ENCODE data around the gene EDN3.
A peak's percentile ranks its signal among the peaks of the same experiment; 100 is the strongest.

The EDN3 gene

GRCh38 chr20:59324521-59325141 lies 24.2 kb downstream of the EDN3 start:
- TF ChIP-seq SIN3A (IDR thresholded peaks at IDR 0.05; ENCODE audit: borderline replicate concordance, insufficient read depth, low read length) (no peak), POLR2AphosphoS5 (IDR thresholded peaks at IDR 0.05; ENCODE audit: low read depth, low read length) (no peak), REST (IDR thresholded peaks at IDR 0.05; ENCODE audit: insufficient read depth in 1 of 2, low read depth in 2 of 2, low read length in 2 of 2) (peak in 1 of 2 experiments; percentile 47; a peak in 1 of 4 replicates), TAF1 (IDR thresholded peaks at IDR 0.05; ENCODE audit: borderline replicate concordance, insufficient read depth, low read length) (no peak), FOXP2 (optimal IDR thresholded peaks at IDR 0.05; ENCODE audit: borderline replicate concordance, extremely low read depth, extremely low read length, insufficient read depth) (peak; percentile 25)

- TF ChIP-seq TAF1 (IDR thresholded peaks at IDR 0.05; ENCODE audit: borderline replicate concordance, insufficient read depth, low read length) (no peak), REST (IDR thresholded peaks at IDR 0.05; ENCODE audit: insufficient read depth in 1 of 2, low read depth in 2 of 2, low read length in 2 of 2) (no peak), SIN3A (IDR thresholded peaks at IDR 0.05; ENCODE audit: borderline replicate concordance, insufficient read depth, low read length) (no peak), POLR2AphosphoS5 (IDR thresholded peaks at IDR 0.05; ENCODE audit: low read depth, low read length) (no peak), FOXP2 (optimal IDR thresholded peaks at IDR 0.05; ENCODE audit: borderline replicate concordance, extremely low read depth, extremely low read length, insufficient read depth) (no peak)
Measured at GRCh38 chr20:59325142-59325523, 24.7 kb downstream of the EDN3 start.

- TF ChIP-seq TAF1 (IDR thresholded peaks at IDR 0.05; ENCODE audit: borderline replicate concordance, insufficient read depth, low read length) (no peak), POLR2AphosphoS5 (IDR thresholded peaks at IDR 0.05; ENCODE audit: low read depth, low read length) (no peak), REST (IDR thresholded peaks at IDR 0.05; ENCODE audit: insufficient read depth in 1 of 2, low read depth in 2 of 2, low read length in 2 of 2) (no peak), SIN3A (IDR thresholded peaks at IDR 0.05; ENCODE audit: borderline replicate concordance, insufficient read depth, low read length) (no peak), FOXP2 (optimal IDR thresholded peaks at IDR 0.05; ENCODE audit: borderline replicate concordance, extremely low read depth, extremely low read length, insufficient read depth) (no peak)
Measured at GRCh38 chr20:59326188-59326587, 25.8 kb downstream of the EDN3 start.

- TF ChIP-seq FOXP2 (optimal IDR thresholded peaks at IDR 0.05; ENCODE audit: borderline replicate concordance, extremely low read depth, extremely low read length, insufficient read depth) (no peak), REST (IDR thresholded peaks at IDR 0.05; ENCODE audit: insufficient read depth in 1 of 2, low read depth in 2 of 2, low read length in 2 of 2) (no peak), POLR2AphosphoS5 (IDR thresholded peaks at IDR 0.05; ENCODE audit: low read depth, low read length) (no peak), TAF1 (IDR thresholded peaks at IDR 0.05; ENCODE audit: borderline replicate concordance, insufficient read depth, low read length) (no peak), SIN3A (IDR thresholded peaks at IDR 0.05; ENCODE audit: borderline replicate concordance, insufficient read depth, low read length) (no peak)
Measured at GRCh38 chr20:59328071-59328470, 27.7 kb downstream of the EDN3 start.
